Measurements from ENCODE around the gene TTC9B. TPM values are rescaled to one million over a fixed set of nuclear protein-coding genes. Genes with fewer than 3 reads are reported as not detected.

Gene TTC9B
- total RNA-seq: not detected
- polyA plus RNA-seq (ENCODE audit: insufficient read length in 6 of 6): under 1 TPM; 0.11 to 0.20 (median 0.15) TPM
- long read RNA-seq, donor 1, partial matches to known transcripts: 0 of 1 reads
- long read RNA-seq, donor 1, other reads (novel, unspliced or antisense): 0 of 1 reads
- long read RNA-seq, donor 2: 0 reads
- long read RNA-seq, donor 3: 0 reads
- long read RNA-seq, donor 4, partial matches to known transcripts: 1 of 1 reads
- long read RNA-seq, donor 4, other reads (novel, unspliced or antisense): 0 of 1 reads
- long read RNA-seq, donor 5: 0 reads
- long read RNA-seq, donor 6: 0 reads
- long read RNA-seq, donor 7: 0 reads
- long read RNA-seq, donor 8, partial matches to known transcripts: 0 of 4 reads
- long read RNA-seq, donor 8, other reads (novel, unspliced or antisense): 0 of 4 reads
- long read RNA-seq, donor 9: 0 reads
- long read RNA-seq, donor 10: 0 reads
- long read RNA-seq, donor 11: 0 reads
- long read RNA-seq, donor 12: 0 reads

GRCh38 chr19:40217934-40218890 lies at the start of gene TTC9B:
TTC9B (minus strand) TSS chr19:40218384; CDS start chr19:40218381, 3 bp downstream.
- peak; percentile 6 for ATAC-seq
- intact Hi-C loops (cut with DNase I): loop anchor here in 1 of 2 donors (10.0 kb wide), 1 partner anchor 83 kb away; no protein-coding TSS in a partner anchor
- peak in 1 of 4 donors; percentile 76 for DNase-seq

GRCh38 chr19:40267601-40267997 lies 49.4 kb upstream of the TTC9B start:
- intact Hi-C loops (cut with DNase I): no loop called here
- no peak for DNase-seq
- no peak for TF ChIP-seq CTCF (IDR thresholded peaks at IDR 0.05)

More at GRCh38 chr19:40217934-40218890, at the start of gene TTC9B:
- Histone ChIP-seq H3K4me1 (peaks cover 0 to 3% of the 10 kb centered on the region in 2 donors), H3K27ac (no peak within 1 kb of the TSS), H3K4me3 (no peak within 1 kb of the TSS), H3K27me3 (peaks cover 25 to 73% of the 10 kb centered on the region in 2 donors), H3K36me3 (no peaks in the 10 kb centered on the region), H3K9me3 (peaks cover 0 to 3% of the 10 kb centered on the region in 2 donors)
- TF ChIP-seq CTCF (IDR thresholded peaks at IDR 0.05): no peak

GRCh38 chr19:40266912-40267600 lies 48.9 kb upstream of the TTC9B start:
- Histone ChIP-seq H3K36me3 (peaks cover 0 to 53% of the 10 kb centered on the region in 2 donors), H3K4me3 (no peak overlapping the region), H3K9me3 (no peaks in the 10 kb centered on the region), H3K27me3 (no peaks in the 10 kb centered on the region), H3K4me1 (peaks cover 0 to 12% of the 10 kb centered on the region in 2 donors), H3K27ac (no peak overlapping the region)
- intact Hi-C loops (cut with DNase I): no loop called here
- no peak for TF ChIP-seq CTCF (IDR thresholded peaks at IDR 0.05)
- DNase-seq (no peak), ATAC-seq (peak; percentile 71)

More at GRCh38 chr19:40267601-40267997, 49.4 kb upstream of the TTC9B start:
- Histone ChIP-seq H3K4me1 (peaks cover 0 to 12% of the 10 kb centered on the region in 2 donors), H3K9me3 (no peaks in the 10 kb centered on the region), H3K36me3 (peaks cover 0 to 52% of the 10 kb centered on the region in 2 donors), H3K27ac (no peak overlapping the region), H3K27me3 (no peaks in the 10 kb centered on the region), H3K4me3 (no peak overlapping the region)
- no peak for ATAC-seq

GRCh38 chr19:40266119-40266518 lies 47.9 kb upstream of the TTC9B start:
- H3K4me3 ChIP-seq: no peak overlapping the region
- no peak for ATAC-seq
- peak in 1 of 4 donors; percentile 66 for DNase-seq

More at GRCh38 chr19:40266119-40266518, 47.9 kb upstream of the TTC9B start:
- no peaks in the 10 kb centered on the region for H3K27me3 ChIP-seq
- H3K27ac ChIP-seq: no peak overlapping the region
- no peak for TF ChIP-seq CTCF (IDR thresholded peaks at IDR 0.05)
- intact Hi-C loops (cut with DNase I): no loop called here
- peaks cover 0 to 5% of the 10 kb centered on the region in 2 donors for H3K4me1 ChIP-seq
- H3K36me3 ChIP-seq: peaks cover 0 to 51% of the 10 kb centered on the region in 2 donors
- no peaks in the 10 kb centered on the region for H3K9me3 ChIP-seq

Data from left lung (tissue), 14 donors.